Smooth muscle cell of bladder (primary cell): Measurements from ENCODE around the gene TGM5. TPM values are rescaled to one million over a fixed set of nuclear protein-coding genes. Genes with fewer than 3 reads are reported as not detected.

Experiments used
- total RNA-seq: library from RNA; depleted of rRNA; stranded (reverse); fragments of >200 nt; gene quantifications from 2 replicates; pipeline ENCODE4 v1.2.3, GENCODE V29; 2014

TGM5 gene, protein sequence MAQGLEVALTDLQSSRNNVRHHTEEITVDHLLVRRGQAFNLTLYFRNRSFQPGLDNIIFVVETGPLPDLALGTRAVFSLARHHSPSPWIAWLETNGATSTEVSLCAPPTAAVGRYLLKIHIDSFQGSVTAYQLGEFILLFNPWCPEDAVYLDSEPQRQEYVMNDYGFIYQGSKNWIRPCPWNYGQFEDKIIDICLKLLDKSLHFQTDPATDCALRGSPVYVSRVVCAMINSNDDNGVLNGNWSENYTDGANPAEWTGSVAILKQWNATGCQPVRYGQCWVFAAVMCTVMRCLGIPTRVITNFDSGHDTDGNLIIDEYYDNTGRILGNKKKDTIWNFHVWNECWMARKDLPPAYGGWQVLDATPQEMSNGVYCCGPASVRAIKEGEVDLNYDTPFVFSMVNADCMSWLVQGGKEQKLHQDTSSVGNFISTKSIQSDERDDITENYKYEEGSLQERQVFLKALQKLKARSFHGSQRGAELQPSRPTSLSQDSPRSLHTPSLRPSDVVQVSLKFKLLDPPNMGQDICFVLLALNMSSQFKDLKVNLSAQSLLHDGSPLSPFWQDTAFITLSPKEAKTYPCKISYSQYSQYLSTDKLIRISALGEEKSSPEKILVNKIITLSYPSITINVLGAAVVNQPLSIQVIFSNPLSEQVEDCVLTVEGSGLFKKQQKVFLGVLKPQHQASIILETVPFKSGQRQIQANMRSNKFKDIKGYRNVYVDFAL
- not detected in 2 replicates for total RNA-seq

DNA sequence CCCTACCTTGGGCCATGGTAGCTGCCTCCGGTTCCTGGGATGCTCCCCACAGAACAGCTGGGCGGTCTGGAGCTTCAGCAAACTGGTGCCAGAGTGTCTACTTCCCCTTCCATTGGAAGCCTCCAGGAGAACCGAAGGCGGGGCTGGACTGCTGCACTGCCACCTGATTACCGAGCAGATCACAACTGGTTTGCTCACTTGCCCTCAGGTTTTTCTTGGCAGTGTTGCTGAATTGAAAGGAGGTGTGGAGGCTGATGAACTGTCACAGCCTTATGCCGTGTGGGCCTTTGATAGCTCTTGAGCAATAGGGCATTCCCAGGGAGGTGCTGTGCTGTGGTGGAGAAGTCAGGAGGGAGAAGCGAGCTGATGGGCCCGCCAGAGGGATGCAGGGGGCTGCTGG is at the start of gene TGM5:
Gene TGM5 (minus strand): TSS at position 95 of the 400 bp plus-strand sequence. CDS start 79 bp downstream, at position 16.

GRCh38 chr15:43302205-43302817 is 35.6 kb upstream of the TGM5 start, which contains the start of gene TGM7:
TSS of gene TGM7 (minus strand) at chr15:43302255.

GRCh38 chr15:43220991-43221403 is 45.7 kb downstream of the TGM5 start, which contains the start of gene EPB42:
TSS of gene EPB42 (minus strand) at chr15:43221018. CDS start at chr15:43220825, 193 bp downstream.

GRCh38 chr15:43185157-43186002 is 81.3 kb downstream of the TGM5 start, which contains the start of gene CCNDBP1:
TSS of gene CCNDBP1 (plus strand) at chr15:43185403. CDS start at chr15:43185499, 96 bp downstream.

Other genes with a start within 250 kb of the TGM5 start
- gene UBR1, start 160.9 kb downstream of the TGM5 start, total RNA-seq, result 33.6 and 35.0 TPM in 2 replicates
- gene TMEM62, start 133.3 kb downstream of the TGM5 start, total RNA-seq, result 9.2 and 11.7 TPM in 2 replicates
- gene CCNDBP1, start 81.5 kb downstream of the TGM5 start, total RNA-seq, result 54.5 and 56.8 TPM in 2 replicates
- not detected in 2 replicates for gene EPB42, start 45.9 kb downstream of the TGM5 start, total RNA-seq
- not detected in 2 replicates for gene TGM7, start 35.3 kb upstream of the TGM5 start, total RNA-seq
- 5.3 and 7.9 TPM in 2 replicates for gene LCMT2, start 63.6 kb upstream of the TGM5 start, total RNA-seq
- 20.2 and 21.1 TPM in 2 replicates for gene ZSCAN29, start 104.1 kb upstream of the TGM5 start, total RNA-seq
- gene TUBGCP4, start 104.2 kb upstream of the TGM5 start, total RNA-seq, result 9.1 and 9.8 TPM in 2 replicates
- gene TP53BP1, start 226.2 kb upstream of the TGM5 start, total RNA-seq, result 83.6 and 88.8 TPM in 2 replicates